ENCODE data around the gene AMZ2. TPM values are rescaled to one million over a fixed set of nuclear protein-coding genes. Genes with fewer than 3 reads are reported as not detected.
"Not testable (repeated sequence)": the region's sequence is repeated elsewhere in the genome, so short reads cannot be mapped to it uniquely, and the experiment has no call there.

Gene AMZ2
- total RNA-seq, 1 experiment from 2014 or later, result 59.6 TPM

DNA sequence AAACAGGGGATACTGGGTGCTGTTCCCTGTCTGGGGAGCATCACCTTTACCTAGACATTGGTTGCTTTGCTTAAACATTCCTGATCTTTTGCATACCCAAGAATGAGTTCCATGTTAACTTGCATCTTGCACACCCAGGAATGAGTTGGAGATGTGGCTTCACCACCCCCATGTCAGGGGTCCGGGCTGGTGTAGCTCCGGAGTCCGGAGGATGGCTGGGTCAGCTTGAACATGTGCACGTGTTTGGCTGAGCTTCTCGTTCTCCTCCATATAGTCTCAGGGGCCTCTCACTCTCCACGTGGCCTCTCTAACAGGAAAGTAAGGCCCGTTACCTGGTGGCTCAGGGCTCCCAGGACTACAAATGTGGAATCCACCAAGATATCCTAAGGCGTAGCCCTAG, 18.2 kb upstream of the AMZ2 start:
- intact Hi-C loops (cut with micrococcal nuclease; ENCODE audit: unreplicated experiment) (no loop called here), in situ Hi-C loops (cut with HindIII; ENCODE audit: low pct_unique_long_range_greater_than_20kb, low sequenced_read_pairs) (no loop called here)
- H3K27ac ChIP-seq (ENCODE audit: low read length), result no peak overlapping the region
- H3K27me3 ChIP-seq (ENCODE audit: control insufficient read depth, insufficient read depth, low read length), result no peaks in the 10 kb centered on the region
- POLR2A ChIA-PET, result no interaction called here
- H3K4me1 ChIP-seq (ENCODE audit: control insufficient read depth, insufficient read depth, low read length), result no peaks in the 10 kb centered on the region
- TF ChIP-seq TCF7L2 (IDR thresholded peaks at IDR 0.05; ENCODE audit: low read depth, low read length), result no peak
- no peak for TF ChIP-seq SIN3A (IDR thresholded peaks at IDR 0.05; ENCODE audit: borderline replicate concordance, insufficient read depth, low read depth, low read length)
- no peak for TF ChIP-seq REST (IDR thresholded peaks at IDR 0.05; ENCODE audit: insufficient read depth in 1 of 2, low read depth in 2 of 2, low read length in 1 of 2)
- TF ChIP-seq POLR2AphosphoS5 (IDR thresholded peaks at IDR 0.05; ENCODE audit: low read depth, low read length), result no peak
- TF ChIP-seq, protein P1, sequence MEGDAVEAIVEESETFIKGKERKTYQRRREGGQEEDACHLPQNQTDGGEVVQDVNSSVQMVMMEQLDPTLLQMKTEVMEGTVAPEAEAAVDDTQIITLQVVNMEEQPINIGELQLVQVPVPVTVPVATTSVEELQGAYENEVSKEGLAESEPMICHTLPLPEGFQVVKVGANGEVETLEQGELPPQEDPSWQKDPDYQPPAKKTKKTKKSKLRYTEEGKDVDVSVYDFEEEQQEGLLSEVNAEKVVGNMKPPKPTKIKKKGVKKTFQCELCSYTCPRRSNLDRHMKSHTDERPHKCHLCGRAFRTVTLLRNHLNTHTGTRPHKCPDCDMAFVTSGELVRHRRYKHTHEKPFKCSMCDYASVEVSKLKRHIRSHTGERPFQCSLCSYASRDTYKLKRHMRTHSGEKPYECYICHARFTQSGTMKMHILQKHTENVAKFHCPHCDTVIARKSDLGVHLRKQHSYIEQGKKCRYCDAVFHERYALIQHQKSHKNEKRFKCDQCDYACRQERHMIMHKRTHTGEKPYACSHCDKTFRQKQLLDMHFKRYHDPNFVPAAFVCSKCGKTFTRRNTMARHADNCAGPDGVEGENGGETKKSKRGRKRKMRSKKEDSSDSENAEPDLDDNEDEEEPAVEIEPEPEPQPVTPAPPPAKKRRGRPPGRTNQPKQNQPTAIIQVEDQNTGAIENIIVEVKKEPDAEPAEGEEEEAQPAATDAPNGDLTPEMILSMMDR (IDR thresholded peaks at IDR 0.05), result no peak
- CTCF ChIA-PET, result no interaction called here
- ATAC-seq (no peak), DNase-seq (ENCODE audit: low read depth, low spot score) (no peak)
- H3K36me3 ChIP-seq (ENCODE audit: control insufficient read depth, insufficient read depth, low read length), result no peaks in the 10 kb centered on the region
- no peak overlapping the region for H3K4me3 ChIP-seq (ENCODE audit: low read depth in 2 of 2, low read length in 2 of 2)
- no peaks in the 10 kb centered on the region for H3K9me3 ChIP-seq (ENCODE audit: control insufficient read depth, insufficient read depth, low read depth, low read length)
- no TSS peak for BruUV-seq (replicated peaks)

DNA sequence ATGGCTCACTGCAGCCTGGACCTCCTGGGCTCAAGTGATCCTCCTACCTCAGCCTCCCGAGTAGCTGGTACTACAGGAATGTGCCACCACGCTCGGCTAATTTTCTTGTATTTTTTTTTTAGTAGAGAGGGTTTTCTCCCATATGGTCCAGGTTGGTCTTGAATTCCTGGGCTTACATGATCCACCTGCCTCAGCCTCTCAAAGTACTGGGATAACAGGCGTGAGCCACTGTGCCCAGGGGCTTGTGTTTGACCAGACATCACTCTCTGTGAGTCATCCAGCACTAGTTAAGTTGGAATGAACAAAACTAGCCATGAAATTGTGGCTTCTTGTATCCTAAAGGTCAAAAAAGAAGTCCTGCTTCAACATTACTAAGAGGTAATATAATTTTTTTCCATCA, 16.7 kb upstream of the AMZ2 start:
- H3K36me3 ChIP-seq (ENCODE audit: control insufficient read depth, insufficient read depth, low read length); H3K4me1 ChIP-seq (ENCODE audit: control insufficient read depth, insufficient read depth, low read length); H3K4me3 ChIP-seq (ENCODE audit: low read depth in 2 of 2, low read length in 2 of 2); H3K27ac ChIP-seq (ENCODE audit: low read length); H3K9me3 ChIP-seq (ENCODE audit: control insufficient read depth, insufficient read depth, low read depth, low read length); in situ Hi-C loops (cut with HindIII; ENCODE audit: low pct_unique_long_range_greater_than_20kb, low sequenced_read_pairs); BruUV-seq (replicated peaks); H3K27me3 ChIP-seq (ENCODE audit: control insufficient read depth, insufficient read depth, low read length); ATAC-seq; intact Hi-C loops (cut with micrococcal nuclease; ENCODE audit: unreplicated experiment); DNase-seq (ENCODE audit: low read depth, low spot score); CTCF ChIA-PET: not testable (repeated sequence)
- POLR2A ChIA-PET, result interaction anchor here (0.6 kb wide), 1 partner anchor 10 kb away, joined by 3 read pairs; no protein-coding TSS in a partner anchor

GRCh38 chr17:68231541-68231940, 16.3 kb upstream of the AMZ2 start:
- DNase-seq (ENCODE audit: low read depth, low spot score) (no peak), ATAC-seq (no peak)
- no peak for TF ChIP-seq REST (IDR thresholded peaks at IDR 0.05; ENCODE audit: insufficient read depth in 1 of 2, low read depth in 2 of 2, low read length in 1 of 2)
- TF ChIP-seq, protein P1 (IDR thresholded peaks at IDR 0.05), result no peak
- no peak for TF ChIP-seq POLR2AphosphoS5 (IDR thresholded peaks at IDR 0.05; ENCODE audit: low read depth, low read length)
- TF ChIP-seq SIN3A (IDR thresholded peaks at IDR 0.05; ENCODE audit: borderline replicate concordance, insufficient read depth, low read depth, low read length), result no peak
- no peak for TF ChIP-seq TCF7L2 (IDR thresholded peaks at IDR 0.05; ENCODE audit: low read depth, low read length)
- BruUV-seq (replicated peaks), result no TSS peak
- ChIA-PET POLR2A (no interaction called here), CTCF (no interaction called here)
- Histone ChIP-seq H3K4me1 (ENCODE audit: control insufficient read depth, insufficient read depth, low read length) (no peaks in the 10 kb centered on the region), H3K9me3 (ENCODE audit: control insufficient read depth, insufficient read depth, low read depth, low read length) (no peaks in the 10 kb centered on the region), H3K36me3 (ENCODE audit: control insufficient read depth, insufficient read depth, low read length) (no peaks in the 10 kb centered on the region), H3K4me3 (ENCODE audit: low read depth in 2 of 2, low read length in 2 of 2) (no peak overlapping the region), H3K27me3 (ENCODE audit: control insufficient read depth, insufficient read depth, low read length) (no peaks in the 10 kb centered on the region), H3K27ac (ENCODE audit: low read length) (no peak overlapping the region)
- intact Hi-C loops (cut with micrococcal nuclease; ENCODE audit: unreplicated experiment) (no loop called here), in situ Hi-C loops (cut with HindIII; ENCODE audit: low pct_unique_long_range_greater_than_20kb, low sequenced_read_pairs) (no loop called here)

DNA sequence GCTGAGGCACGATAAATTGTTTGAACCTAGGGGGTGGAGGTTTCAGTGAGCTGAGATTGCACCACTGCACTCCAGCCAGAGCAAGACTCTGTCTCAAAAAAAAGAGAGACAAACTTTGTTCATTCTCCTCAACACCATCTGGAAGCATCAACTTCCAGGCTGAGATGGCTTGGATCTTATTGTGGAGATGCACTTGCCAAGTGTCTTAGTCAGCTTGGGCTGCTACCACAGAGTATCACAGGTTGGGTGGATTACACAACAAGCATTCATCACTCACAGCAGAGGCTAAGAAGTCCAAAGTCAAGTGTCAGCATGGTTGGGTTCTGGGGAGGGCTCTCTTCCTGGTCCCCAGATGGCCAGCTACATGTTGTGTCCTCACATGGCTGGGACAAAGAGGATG, 15.1 kb upstream of the AMZ2 start:
- intact Hi-C loops (cut with micrococcal nuclease; ENCODE audit: unreplicated experiment); H3K27ac ChIP-seq (ENCODE audit: low read length); ATAC-seq; BruUV-seq (replicated peaks); H3K9me3 ChIP-seq (ENCODE audit: control insufficient read depth, insufficient read depth, low read depth, low read length); H3K27me3 ChIP-seq (ENCODE audit: control insufficient read depth, insufficient read depth, low read length); H3K4me1 ChIP-seq (ENCODE audit: control insufficient read depth, insufficient read depth, low read length); H3K36me3 ChIP-seq (ENCODE audit: control insufficient read depth, insufficient read depth, low read length); POLR2A ChIA-PET; H3K4me3 ChIP-seq (ENCODE audit: low read depth in 2 of 2, low read length in 2 of 2); in situ Hi-C loops (cut with HindIII; ENCODE audit: low pct_unique_long_range_greater_than_20kb, low sequenced_read_pairs); DNase-seq (ENCODE audit: low read depth, low spot score): not testable (repeated sequence)
- CTCF ChIA-PET, result interaction anchor here (0.6 kb wide), 1 partner anchor 21 kb away, joined by 3 read pairs; no protein-coding TSS in a partner anchor
